Osteocyte (in vitro differentiated cells): ENCODE results near the gene NEXN. TPM values are rescaled to one million over a fixed set of nuclear protein-coding genes. Genes with fewer than 3 reads are reported as not detected.

Source experiments
- DNase-seq: peaks from one replicate; pipeline ENCODE4 v3.0.0; 2021; ENCODE audit warnings: mixed read lengths; ENCODE audit not compliant: unreplicated experiment; ENCODE audit errors: extremely low spot score
- H3K27ac Mint-ChIP-seq: one replicate; pipeline ENCODE4 v1.8.0; 2021; ENCODE audit warnings: mild to moderate bottlenecking, mixed read lengths; ENCODE audit not compliant: unreplicated experiment
- H3K27me3 Mint-ChIP-seq: one replicate; pipeline ENCODE4 v1.8.0; 2021; ENCODE audit warnings: mixed read lengths; ENCODE audit not compliant: unreplicated experiment
- H3K36me3 Mint-ChIP-seq: one replicate; pipeline ENCODE4 v1.8.0; 2021; ENCODE audit warnings: mixed read lengths; ENCODE audit not compliant: unreplicated experiment
- H3K4me1 Mint-ChIP-seq: one replicate; pipeline ENCODE4 v1.8.0; 2021; ENCODE audit warnings: mixed read lengths; ENCODE audit not compliant: unreplicated experiment
- H3K4me3 Mint-ChIP-seq: one replicate; pipeline ENCODE4 v1.8.0; 2021; ENCODE audit warnings: mild to moderate bottlenecking, moderate library complexity, mixed read lengths; ENCODE audit not compliant: unreplicated experiment
- H3K9me3 Mint-ChIP-seq: one replicate; pipeline ENCODE4 v1.8.0; 2021; ENCODE audit warnings: mixed read lengths; ENCODE audit not compliant: unreplicated experiment
- total RNA-seq: library from RNA; stranded (reverse); gene quantifications from 2 replicates; pipeline ENCODE4 v1.2.1, GENCODE V29; 2021
- TF ChIP-seq, protein P1 (sequence below): fragments of 200-600 bp; sonication (generic); IDR thresholded peaks from 2 replicates; pipeline ENCODE4 v1.5.0; 2021; ENCODE audit warnings: antibody characterized with exemption, mild to moderate bottlenecking, moderate library complexity

Gene NEXN
- total RNA-seq, 1 donor from 2014 or later = 19.3 TPM

DNA sequence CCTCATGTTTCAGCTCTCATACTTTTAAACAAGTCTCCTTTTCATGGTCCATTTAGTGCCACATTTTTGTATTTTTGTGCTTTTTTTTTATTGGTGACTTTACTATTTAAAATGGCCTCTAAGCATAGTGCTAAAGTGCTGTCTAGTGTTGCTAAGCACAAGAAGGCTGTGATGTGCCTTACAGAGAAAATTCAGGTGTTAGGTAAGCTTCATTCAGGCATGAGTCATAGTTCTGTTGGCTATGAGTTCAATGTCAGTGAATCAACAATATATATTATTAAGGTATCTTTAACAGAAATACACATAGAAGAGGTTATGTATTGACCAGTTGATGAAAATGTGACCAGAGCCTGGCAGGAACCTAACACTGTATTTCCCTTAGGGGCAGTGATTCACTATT, 103.2 kb downstream of the NEXN start:
- Mint-ChIP-seq H3K4me3 (no peak overlapping the region), H3K4me1 (peaks cover 3% of the 10 kb centered on the region), H3K27me3 (no peaks in the 10 kb centered on the region), H3K9me3 (no peaks in the 10 kb centered on the region), H3K27ac (no peak overlapping the region), H3K36me3 (peaks cover 15% of the 10 kb centered on the region)
- TF ChIP-seq, protein P1, sequence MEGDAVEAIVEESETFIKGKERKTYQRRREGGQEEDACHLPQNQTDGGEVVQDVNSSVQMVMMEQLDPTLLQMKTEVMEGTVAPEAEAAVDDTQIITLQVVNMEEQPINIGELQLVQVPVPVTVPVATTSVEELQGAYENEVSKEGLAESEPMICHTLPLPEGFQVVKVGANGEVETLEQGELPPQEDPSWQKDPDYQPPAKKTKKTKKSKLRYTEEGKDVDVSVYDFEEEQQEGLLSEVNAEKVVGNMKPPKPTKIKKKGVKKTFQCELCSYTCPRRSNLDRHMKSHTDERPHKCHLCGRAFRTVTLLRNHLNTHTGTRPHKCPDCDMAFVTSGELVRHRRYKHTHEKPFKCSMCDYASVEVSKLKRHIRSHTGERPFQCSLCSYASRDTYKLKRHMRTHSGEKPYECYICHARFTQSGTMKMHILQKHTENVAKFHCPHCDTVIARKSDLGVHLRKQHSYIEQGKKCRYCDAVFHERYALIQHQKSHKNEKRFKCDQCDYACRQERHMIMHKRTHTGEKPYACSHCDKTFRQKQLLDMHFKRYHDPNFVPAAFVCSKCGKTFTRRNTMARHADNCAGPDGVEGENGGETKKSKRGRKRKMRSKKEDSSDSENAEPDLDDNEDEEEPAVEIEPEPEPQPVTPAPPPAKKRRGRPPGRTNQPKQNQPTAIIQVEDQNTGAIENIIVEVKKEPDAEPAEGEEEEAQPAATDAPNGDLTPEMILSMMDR = no peak
- DNase-seq = no peak

Other genes with a start within 250 kb of the NEXN start
- gene ZZZ3, start 206.0 kb upstream of the NEXN start, total RNA-seq = 51.5 and 54.3 TPM in 2 replicates
- gene USP33, start 128.8 kb upstream of the NEXN start, total RNA-seq = 74.6 and 74.7 TPM in 2 replicates
- gene MIGA1, start 109.0 kb upstream of the NEXN start, total RNA-seq = 17.8 and 18.5 TPM in 2 replicates
- 123 and 126 TPM in 2 replicates for gene FUBP1, start 90.4 kb downstream of the NEXN start, total RNA-seq
- 89.2 and 95.8 TPM in 2 replicates for gene DNAJB4, start 116.3 kb downstream of the NEXN start, total RNA-seq
- gene GIPC2, start 157.3 kb downstream of the NEXN start, total RNA-seq = 0.08 TPM in 2 replicates